Esophagus (tissue), 2 donors: Measurements from ENCODE around the gene SPEM1. TPM values are rescaled to one million over a fixed set of nuclear protein-coding genes. Genes with fewer than 3 reads are reported as not detected.

Experiments used
- H3K27ac ChIP-seq, 2 donors: one replicate each; pipeline ENCODE4 v1.5.1; 2013; ENCODE audit warnings: low read depth in 2 of 2, mild to moderate bottlenecking in 2 of 2, inconsistent platforms in 1 of 2, low read length in 1 of 2, moderate library complexity in 1 of 2
- H3K27me3 ChIP-seq, 2 donors: one replicate each; pipeline ENCODE4 v1.6.1; 2013; ENCODE audit warnings: low read length in 2 of 2, control low read depth in 1 of 2, mild to moderate bottlenecking in 1 of 2; ENCODE audit not compliant: insufficient read depth in 2 of 2, control insufficient read depth in 1 of 2
- H3K36me3 ChIP-seq, 2 donors: one replicate each; pipeline ENCODE4 v1.6.1; 2013; ENCODE audit warnings: low read length in 1 of 2; ENCODE audit not compliant: control insufficient read depth in 2 of 2, insufficient read depth in 2 of 2
- H3K4me1 ChIP-seq, 2 donors: one replicate each; pipeline ENCODE4 v1.6.1; 2013; ENCODE audit warnings: low read length in 1 of 2; ENCODE audit not compliant: control insufficient read depth in 2 of 2, insufficient read depth in 2 of 2
- H3K4me3 ChIP-seq, 2 donors: one replicate each; pipeline ENCODE4 v1.5.1; 2013; ENCODE audit warnings: low read length in 2 of 2, mild to moderate bottlenecking in 2 of 2, low read depth in 1 of 2, moderate library complexity in 1 of 2
- H3K9me3 ChIP-seq, 2 donors: one replicate each; pipeline ENCODE4 v1.6.1; 2013; ENCODE audit warnings: mild to moderate bottlenecking in 2 of 2, low read depth in 1 of 2, low read length in 1 of 2, moderate library complexity in 1 of 2; ENCODE audit not compliant: control insufficient read depth in 2 of 2, insufficient read depth in 1 of 2
- WGBS, 2 donors: extraction: QIAGEN DNeasy Blood & Tissue Kit; methylation state at CpG; one replicate each; pipeline ENCODE4 v1.1.7; 2013; 5-methylcytosine and 5-hydroxymethylcytosine counted together
- polyA plus RNA-seq, 2 donors: library from polyadenylated mRNA; stranded (reverse); fragments of 200-250 nt; gene quantifications; one replicate each; pipeline ENCODE4 v1.2.3, GENCODE V29; 2013
- donor health status: healthy with polysubstance abuse.
- donor health status: Bipolar disorder and iron deficiency.

SPEM1 gene
- polyA plus RNA-seq, 2 donors: not detected

- Histone ChIP-seq H3K4me3 (no peak overlapping the region), H3K36me3 (no peaks in the 10 kb centered on the region), H3K27me3 (no peaks in the 10 kb centered on the region), H3K4me1 (peaks cover 3 to 6% of the 10 kb centered on the region in 2 donors), H3K9me3 (no peaks in the 10 kb centered on the region), H3K27ac (no peak overlapping the region)
- 87 to 89% methylated on average over 2 of the region's 2 CpGs for WGBS, 2 donors
These were observed 21.5 kb upstream of the SPEM1 start for GRCh38 chr17:7398612-7399011.

- peak overlapping the region; percentile 66 to 70 for H3K4me3 ChIP-seq
- no peaks in the 10 kb centered on the region for H3K9me3 ChIP-seq
- H3K27me3 ChIP-seq: no peaks in the 10 kb centered on the region
- H3K27ac ChIP-seq: peak overlapping the region; percentile 79 to 98
- 14 to 16% methylated on average over 16 of the region's 16 CpGs for WGBS, 2 donors
- H3K4me1 ChIP-seq: peaks cover 2 to 6% of the 10 kb centered on the region in 2 donors
- no peaks in the 10 kb centered on the region for H3K36me3 ChIP-seq
These were observed 16.9 kb upstream of the SPEM1 start for GRCh38 chr17:7403043-7403726.

DNA sequence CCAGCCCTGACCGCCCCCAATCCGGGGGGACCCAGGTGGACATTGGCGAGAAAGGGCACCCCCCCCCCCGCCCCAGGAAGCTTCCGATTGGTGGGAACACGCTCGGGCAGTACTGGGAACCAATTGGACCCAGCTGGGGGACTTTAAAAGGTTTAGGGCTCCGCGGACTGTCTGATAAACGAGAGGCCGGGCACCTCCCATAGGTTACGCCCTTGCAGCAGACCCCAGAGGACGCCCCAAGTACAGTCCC, 16.5 kb upstream of the SPEM1 start:
- peak overlapping the region; percentile 79 to 98 for H3K27ac ChIP-seq
- 1% methylated on average over 13 of the region's 13 CpGs for WGBS, 2 donors

DNA sequence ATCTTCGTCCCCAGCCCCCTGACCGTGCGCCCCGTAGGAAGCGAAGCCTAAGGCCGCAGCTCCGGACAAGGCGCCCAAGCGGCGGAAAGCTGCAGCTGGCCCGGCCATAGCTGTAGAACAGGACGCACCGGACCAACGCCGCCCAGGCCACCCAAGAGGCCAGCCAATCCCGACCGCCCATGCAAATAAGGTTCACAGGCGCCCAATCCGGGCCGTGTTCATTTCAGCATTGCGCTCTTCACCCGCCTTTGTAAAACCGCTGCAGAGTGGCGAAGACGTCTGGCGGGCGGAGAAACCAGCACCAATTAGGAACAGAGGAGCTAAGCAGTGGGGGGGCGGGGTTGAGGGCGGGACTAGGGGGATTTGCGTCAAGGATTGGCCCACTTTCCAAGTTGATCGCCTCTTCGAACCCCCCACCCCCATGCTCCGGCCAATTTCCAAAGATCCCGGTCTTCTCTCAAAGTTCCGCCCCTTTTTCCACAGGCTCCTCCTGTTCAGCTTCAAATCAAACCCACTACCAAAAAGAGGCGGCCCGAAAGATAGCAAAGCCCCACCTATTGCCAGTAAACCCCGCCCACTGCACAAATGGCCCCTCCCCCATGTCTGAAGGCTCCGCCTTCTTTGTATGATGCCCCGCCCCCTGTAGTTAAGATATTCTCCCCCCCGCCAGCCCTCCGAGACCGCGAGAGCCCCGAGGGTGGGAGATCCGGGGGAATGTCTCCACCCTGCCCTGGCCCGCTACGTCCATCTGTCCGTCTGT, 16.0 kb upstream of the SPEM1 start, which contains the start of gene TMEM256:
Gene TMEM256 (minus strand): TSS at position 121 of the 760 bp plus-strand sequence. CDS start 13 bp downstream, at position 108.
- H3K9me3 ChIP-seq: no peaks in the 10 kb centered on the region
- H3K27ac ChIP-seq: peak within 1 kb of the TSS; percentile 80 to 98
- H3K4me1 ChIP-seq: peaks cover 2 to 6% of the 10 kb centered on the region in 2 donors
- WGBS, 2 donors: 1% methylated on average over 49 of the region's 49 CpGs
- H3K36me3 ChIP-seq: peaks cover 0 to 4% of the 10 kb centered on the region in 2 donors
- H3K27me3 ChIP-seq: no peaks in the 10 kb centered on the region
- H3K4me3 ChIP-seq: peak within 1 kb of the TSS; percentile 66 to 70

More for the DNA sequence above, 16.5 kb upstream of the SPEM1 start:
- no peaks in the 10 kb centered on the region for H3K9me3 ChIP-seq
- H3K36me3 ChIP-seq: peaks cover 0 to 2% of the 10 kb centered on the region in 2 donors
- H3K4me1 ChIP-seq: peaks cover 2 to 6% of the 10 kb centered on the region in 2 donors
- no peaks in the 10 kb centered on the region for H3K27me3 ChIP-seq
- H3K4me3 ChIP-seq: peak overlapping the region; percentile 66 to 70

GRCh38 chr17:7404737-7405349, 15.3 kb upstream of the SPEM1 start:
- 1 to 2% methylated on average over 39 to 65 of the region's 65 CpGs for WGBS, 2 donors
- Histone ChIP-seq H3K4me1 (peaks cover 2 to 6% of the 10 kb centered on the region in 2 donors), H3K4me3 (peak overlapping the region; percentile 66 to 70), H3K27ac (peak overlapping the region; percentile 80 to 89), H3K9me3 (no peaks in the 10 kb centered on the region), H3K27me3 (no peaks in the 10 kb centered on the region), H3K36me3 (peaks cover 0 to 7% of the 10 kb centered on the region in 2 donors)

DNA sequence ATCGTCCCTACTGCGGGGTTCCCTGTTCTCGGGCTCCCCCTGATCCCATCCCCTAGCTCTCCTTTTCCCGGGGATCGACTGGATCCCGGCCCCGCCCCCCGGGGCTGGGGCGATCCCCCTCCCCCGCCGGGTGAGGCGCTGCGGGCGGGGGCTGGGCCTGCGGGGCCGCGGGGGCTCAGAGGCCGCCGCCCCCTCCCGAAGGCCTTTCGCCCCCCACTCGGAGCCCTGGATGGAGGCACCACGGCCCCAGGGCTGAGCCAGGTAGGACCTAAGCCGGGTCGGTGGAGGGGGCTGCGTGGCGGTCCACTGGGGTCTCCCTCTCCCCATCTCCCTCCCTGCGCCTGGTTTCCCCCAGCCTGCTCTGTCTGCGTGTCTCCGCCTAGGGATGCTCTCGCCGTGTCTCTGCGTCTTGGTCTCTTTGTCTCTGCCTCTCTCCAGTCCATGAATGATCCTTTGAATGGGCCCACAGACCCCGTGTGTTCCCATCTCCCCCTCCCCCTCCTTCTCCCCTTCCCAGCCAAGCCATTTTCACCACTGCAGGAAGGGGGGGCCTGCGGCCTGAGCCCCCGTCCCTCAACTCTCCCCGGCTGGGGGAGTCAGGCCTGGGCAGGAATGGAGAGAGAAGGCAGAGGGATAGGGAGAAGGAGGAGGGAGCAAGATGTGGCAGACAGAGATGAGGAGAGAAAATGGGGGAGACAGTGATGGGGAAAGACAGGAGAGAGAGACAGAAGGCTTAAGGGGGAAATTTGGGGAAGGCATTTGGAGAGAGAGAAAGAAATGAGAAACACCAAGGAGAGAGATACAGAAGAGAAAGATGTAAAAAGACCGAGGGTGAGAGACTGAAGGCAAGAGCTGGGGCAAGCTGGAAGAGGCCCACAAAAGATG, 14.5 kb upstream of the SPEM1 start:
- Histone ChIP-seq H3K9me3 (no peaks in the 10 kb centered on the region), H3K4me1 (peaks cover 2 to 6% of the 10 kb centered on the region in 2 donors), H3K4me3 (peak overlapping the region; percentile 66 to 70), H3K27me3 (no peaks in the 10 kb centered on the region), H3K36me3 (peaks cover 0 to 7% of the 10 kb centered on the region in 2 donors), H3K27ac (peak overlapping the region; percentile 80 to 89)
- 10 to 12% methylated on average over 30 to 38 of the region's 38 CpGs for WGBS, 2 donors

GRCh38 chr17:7406235-7406825, 13.8 kb upstream of the SPEM1 start:
- Histone ChIP-seq H3K4me1 (peaks cover 2 to 6% of the 10 kb centered on the region in 2 donors), H3K27me3 (no peaks in the 10 kb centered on the region), H3K4me3 (no peak overlapping the region), H3K36me3 (peaks cover 0 to 7% of the 10 kb centered on the region in 2 donors), H3K27ac (no peak overlapping the region), H3K9me3 (no peaks in the 10 kb centered on the region)
- WGBS, 2 donors: 56 to 58% methylated on average over 12 of the region's 12 CpGs

DNA sequence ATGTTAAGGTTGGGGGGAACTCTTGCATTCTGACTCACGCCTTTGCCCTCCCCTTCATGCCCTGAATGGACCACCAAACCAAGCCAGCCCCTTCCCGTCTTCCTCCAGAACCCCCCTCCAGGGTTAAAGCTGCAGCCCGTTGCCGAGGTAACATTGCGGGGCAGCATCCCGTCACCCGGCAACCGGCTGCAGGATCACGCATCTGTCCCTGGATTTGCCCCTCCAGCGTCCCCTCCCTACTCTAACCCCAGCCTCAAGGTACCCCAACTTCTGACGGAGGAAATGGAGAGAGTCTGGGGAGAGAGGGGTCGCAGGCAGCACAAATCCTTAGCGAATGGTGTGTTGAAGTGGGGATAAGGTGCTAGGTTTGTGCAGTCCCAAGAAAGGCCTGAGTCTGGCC, 13.0 kb upstream of the SPEM1 start:
- Histone ChIP-seq H3K4me1 (peaks cover 2 to 6% of the 10 kb centered on the region in 2 donors), H3K27ac (no peak overlapping the region), H3K4me3 (no peak overlapping the region), H3K27me3 (no peaks in the 10 kb centered on the region), H3K9me3 (no peaks in the 10 kb centered on the region), H3K36me3 (peaks cover 0 to 7% of the 10 kb centered on the region in 2 donors)
- WGBS, 2 donors: 86 to 89% methylated on average over 13 of the region's 13 CpGs
